Tracheal epithelial cell (primary cell): Measurements from ENCODE around the gene KRT82. TPM values are rescaled to one million over a fixed set of nuclear protein-coding genes. Genes with fewer than 3 reads are reported as not detected.

Source experiments
- total RNA-seq: library from RNA; depleted of rRNA; stranded (reverse); fragments of >200 nt; gene quantifications from 2 replicates; pipeline ENCODE4 v1.2.1, GENCODE V29; 2014

KRT82 gene
- total RNA-seq = not detected in 2 replicates

DNA sequence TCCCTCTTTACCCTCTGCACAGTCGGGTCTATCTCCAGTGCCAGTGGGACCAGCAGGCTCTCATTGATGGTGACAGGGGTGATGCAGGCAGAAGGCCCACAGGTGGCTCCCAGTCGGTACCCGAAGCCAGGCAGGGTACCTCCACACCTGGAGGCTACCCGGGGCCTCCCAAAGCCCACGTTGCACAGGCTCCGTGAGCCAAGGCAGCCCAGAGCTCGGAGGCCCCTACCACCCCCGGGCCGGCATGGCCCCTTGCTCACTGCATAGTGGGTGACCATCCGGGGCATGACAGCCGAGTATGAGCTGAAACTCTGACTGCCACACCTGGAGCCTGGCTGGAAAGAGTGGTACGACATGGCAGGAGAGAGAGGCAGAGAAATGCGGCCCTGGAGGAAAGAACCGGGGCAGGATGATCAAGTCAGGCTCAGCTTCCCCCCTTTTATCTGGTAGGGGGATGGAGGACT, at the start of gene KRT82:
TSS of gene KRT82 (minus strand) at position 414 of the 464 bp plus-strand sequence. CDS start at position 356, 58 bp downstream.

DNA sequence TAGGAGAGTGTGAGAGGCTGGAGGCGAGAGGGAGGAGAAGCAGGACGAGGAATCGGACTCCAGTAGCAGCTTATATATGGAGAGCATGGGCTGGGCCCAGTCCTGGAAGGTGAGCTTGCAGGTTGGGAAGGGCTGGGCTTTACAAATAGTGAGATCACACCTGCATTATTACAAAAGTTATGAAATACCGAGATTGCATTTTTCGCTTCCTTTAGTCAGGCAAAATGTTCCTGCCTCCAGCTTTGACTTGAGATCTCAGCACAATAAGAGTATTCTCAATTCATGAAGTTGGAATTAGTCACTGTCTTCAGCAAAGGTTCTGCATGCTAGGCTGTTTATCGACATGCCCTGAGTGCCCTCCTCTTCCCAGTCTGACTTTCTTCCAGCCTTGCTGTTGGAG, 46.0 kb upstream of the KRT82 start, which contains the start of gene KRT6B:
TSS of gene KRT6B (minus strand) at position 46 of the 400 bp plus-strand sequence. CDS start 68 bp downstream, outside the sequence.

DNA sequence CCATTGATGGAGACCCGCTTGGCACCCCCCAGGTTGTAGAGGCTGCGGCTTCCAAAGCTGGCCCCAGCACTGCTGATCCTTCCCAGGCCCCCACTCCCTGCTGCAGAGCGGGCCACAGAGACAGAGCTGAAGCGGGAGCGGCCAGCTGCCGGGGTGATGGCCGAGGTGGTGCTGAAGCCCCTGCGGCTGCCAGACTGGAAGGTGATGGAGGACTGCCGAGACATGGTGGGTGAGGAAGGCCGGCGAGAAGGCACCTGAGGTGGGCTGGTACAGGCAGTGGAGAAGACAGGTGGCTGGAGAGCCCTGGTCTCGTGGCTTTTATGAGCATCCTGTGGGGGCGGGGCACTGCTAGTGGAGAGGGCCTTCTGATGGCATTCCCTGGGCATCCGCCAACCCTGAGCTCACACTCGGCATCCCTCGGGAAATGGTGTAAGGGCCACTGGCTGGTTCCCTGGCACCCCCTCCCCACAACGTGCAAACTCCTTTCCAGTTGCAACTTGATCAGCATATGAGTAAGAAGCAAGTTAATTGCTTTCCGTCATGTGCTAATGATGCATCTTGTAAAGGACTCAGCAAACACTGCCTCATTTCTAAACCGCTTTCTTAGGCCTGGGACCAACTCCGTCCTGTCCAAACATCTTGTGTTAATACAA, 28.1 kb upstream of the KRT82 start, which contains the start of gene KRT75:
TSS of gene KRT75 (minus strand) at position 291 of the 653 bp plus-strand sequence. CDS start at position 224, 67 bp downstream.

DNA sequence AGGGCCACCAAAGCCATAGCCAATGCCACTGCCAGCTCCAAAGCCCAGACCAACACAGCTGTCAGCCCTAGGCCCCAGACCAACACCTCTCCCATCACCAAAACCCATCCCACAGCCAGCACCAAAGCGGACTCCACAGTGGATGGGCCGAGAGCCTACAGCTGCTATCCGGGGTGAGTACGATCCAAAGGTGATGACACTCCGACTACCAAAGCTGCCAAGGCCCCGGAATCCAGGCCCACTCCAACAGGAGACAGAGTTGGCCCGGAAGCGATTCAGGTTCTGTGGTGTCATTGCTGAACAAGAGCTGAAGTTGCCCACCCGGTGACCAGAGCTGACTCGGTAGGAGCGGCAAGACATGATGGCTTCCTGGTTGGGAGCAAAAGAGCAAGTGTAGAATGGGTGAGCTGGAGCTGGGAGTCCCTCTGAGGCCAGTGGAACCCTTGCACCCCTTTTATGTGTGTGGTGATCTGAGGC, 20.9 kb downstream of the KRT82 start, which contains the start of gene KRT84:
TSS of gene KRT84 (minus strand) at position 427 of the 477 bp plus-strand sequence. CDS start at position 360, 67 bp downstream.

DNA sequence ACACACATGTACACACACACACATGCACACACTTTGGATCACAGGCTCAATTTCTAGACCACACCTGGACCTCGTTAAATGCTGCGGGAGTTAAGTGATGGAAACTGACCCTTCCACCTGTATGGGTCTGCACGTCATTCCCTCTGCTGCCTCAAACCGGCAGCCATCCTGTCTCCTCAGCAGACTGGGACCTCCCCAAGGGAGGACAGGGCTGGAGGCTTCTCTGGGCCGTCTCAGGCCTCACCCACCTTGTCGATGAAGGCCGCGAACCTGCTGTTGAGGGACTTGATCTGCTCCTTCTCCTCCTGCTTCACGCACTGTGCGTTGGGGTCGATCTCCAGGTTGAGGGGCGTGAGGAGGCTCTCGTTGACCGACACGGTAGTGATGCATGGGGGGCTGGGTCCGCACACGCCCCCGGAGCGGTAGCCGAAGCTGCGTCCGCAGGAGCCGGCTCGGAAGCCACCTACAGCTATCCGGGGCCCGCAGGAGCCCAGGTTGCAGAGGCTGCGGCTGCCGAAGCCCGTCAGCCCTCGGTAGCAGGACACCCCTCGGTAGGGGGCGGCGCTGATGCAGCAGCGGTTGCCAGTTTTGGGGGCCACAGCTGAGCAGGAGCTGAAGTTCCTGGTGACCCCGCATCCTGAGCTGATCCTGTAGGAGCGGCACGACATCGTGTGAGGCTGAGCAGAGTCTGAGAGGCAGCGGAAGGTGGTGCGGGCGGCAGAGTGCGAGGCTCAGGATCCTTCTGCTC, 39.2 kb downstream of the KRT82 start, which contains the start of gene KRT85:
TSS of gene KRT85 (minus strand) at position 744 of the 748 bp plus-strand sequence. CDS start at position 668, 76 bp downstream.

Other genes with a start within 250 kb of the KRT82 start
- 8.3 and 11.8 TPM in 2 replicates for gene KRT80, start 214.3 kb downstream of the KRT82 start, total RNA-seq
- gene KRT7, start 173.1 kb downstream of the KRT82 start, total RNA-seq = 775 and 1,618 TPM in 2 replicates
- gene KRT86, start 131.7 kb downstream of the KRT82 start, total RNA-seq = 0.21 and 0.72 TPM in 2 replicates
- 10.8 TPM in 1 of 2 replicates, not detected in the other for gene KRT81, start 114.8 kb downstream of the KRT82 start, total RNA-seq
- under 0.01 and 0.21 TPM in 2 replicates for gene KRT83, start 84.9 kb downstream of the KRT82 start, total RNA-seq
- gene KRT85, start 38.9 kb downstream of the KRT82 start, total RNA-seq = not detected in 2 replicates
- 0.21 TPM in 1 of 2 replicates, not detected in the other for gene KRT84, start 20.7 kb downstream of the KRT82 start, total RNA-seq
- 1.1 and 87.0 TPM in 2 replicates for gene KRT75, start 28.0 kb upstream of the KRT82 start, total RNA-seq
- gene KRT6B, start 45.8 kb upstream of the KRT82 start, total RNA-seq = 310 and 1,936 TPM in 2 replicates
- gene KRT6C, start 67.5 kb upstream of the KRT82 start, total RNA-seq = 22.0 and 155 TPM in 2 replicates
- 10,133 and 10,410 TPM in 2 replicates for gene KRT6A, start 86.9 kb upstream of the KRT82 start, total RNA-seq
- 7,035 and 9,280 TPM in 2 replicates for gene KRT5, start 114.1 kb upstream of the KRT82 start, total RNA-seq
- not detected in 2 replicates for gene KRT71, start 146.8 kb upstream of the KRT82 start, total RNA-seq
- under 0.01 TPM in 1 of 2 replicates, not detected in the other for gene KRT74, start 167.5 kb upstream of the KRT82 start, total RNA-seq
- gene KRT72, start 195.1 kb upstream of the KRT82 start, total RNA-seq = not detected in 2 replicates
- gene KRT73, start 212.2 kb upstream of the KRT82 start, total RNA-seq = not detected in 2 replicates
- gene KRT2, start 245.9 kb upstream of the KRT82 start, total RNA-seq = not detected in 2 replicates